Endodermal cell (in vitro differentiated cells): ENCODE measurements around the gene ANO6. TPM values are rescaled to one million over a fixed set of nuclear protein-coding genes. Genes with fewer than 3 reads are reported as not detected.

Source experiments
- DNase-seq: peaks from one replicate; pipeline ENCODE4 v3.0.0-alpha.2; 2017
- H3K27ac ChIP-seq: 2 replicates; pipeline ENCODE4 v1.5.1; 2013; ENCODE audit warnings: mild to moderate bottlenecking, low read depth, low read length, moderate library complexity
- H3K27me3 ChIP-seq: 2 replicates; pipeline ENCODE4 v1.6.1; 2013; ENCODE audit warnings: mild to moderate bottlenecking, low read length, moderate library complexity; ENCODE audit not compliant: insufficient read depth, control insufficient read depth, poor library complexity, severe bottlenecking
- H3K36me3 ChIP-seq: 2 replicates; pipeline ENCODE4 v1.7.0; 2013; ENCODE audit warnings: mild to moderate bottlenecking, low read length, moderate library complexity; ENCODE audit not compliant: control insufficient read depth, insufficient read depth
- H3K4me1 ChIP-seq: one replicate; pipeline ENCODE4 v1.7.0; 2013; ENCODE audit warnings: low read length; ENCODE audit not compliant: control insufficient read depth, insufficient read depth
- H3K4me3 ChIP-seq: 2 replicates; pipeline ENCODE4 v1.5.1; 2013; ENCODE audit warnings: mild to moderate bottlenecking, low read length, moderate library complexity
- H3K9ac ChIP-seq: 2 replicates; pipeline ENCODE4 v1.6.1; 2013; ENCODE audit warnings: mild to moderate bottlenecking, low read length, moderate library complexity; ENCODE audit not compliant: poor library complexity, severe bottlenecking; ENCODE audit errors: extremely low read depth
- H3K9me3 ChIP-seq: 2 replicates; pipeline ENCODE4 v1.6.1; 2013; ENCODE audit warnings: mild to moderate bottlenecking, low read length, moderate library complexity; ENCODE audit not compliant: control insufficient read depth
- H3K27ac Mint-ChIP-seq: 2 replicates; pipeline ENCODE4 v1.8.0; 2020; ENCODE audit warnings: mixed read lengths
- H3K27me3 Mint-ChIP-seq: 2 replicates; pipeline ENCODE4 v1.8.0; 2021; ENCODE audit warnings: mild to moderate bottlenecking, mixed read lengths; ENCODE audit not compliant: insufficient read depth
- H3K36me3 Mint-ChIP-seq: 2 replicates; pipeline ENCODE4 v1.8.0; 2020; ENCODE audit warnings: low read depth, mixed read lengths
- H3K4me1 Mint-ChIP-seq: 2 replicates; pipeline ENCODE4 v1.8.0; 2020; ENCODE audit warnings: mixed read lengths
- H3K4me3 Mint-ChIP-seq: 2 replicates; pipeline ENCODE4 v1.8.0; 2020; ENCODE audit warnings: mild to moderate bottlenecking, moderate library complexity, mixed read lengths
- H3K9me3 Mint-ChIP-seq: 2 replicates; pipeline ENCODE4 v1.8.0; 2020; ENCODE audit warnings: mild to moderate bottlenecking, mixed read lengths
- WGBS, 2 experiments: methylation state at CpG; one replicate each; pipeline versions ENCODE4 v1.1.5 to v1.1.7; 2013; ENCODE audit warnings: missing lambda C conversion rate in 2 of 2, mixed read lengths in 1 of 2; ENCODE audit not compliant: insufficient coverage in 1 of 2, insufficient read length in 1 of 2; 5-methylcytosine and 5-hydroxymethylcytosine counted together
- total RNA-seq, 2 donors: library from RNA; stranded (reverse); fragmentation: NEBNext Ultra II Directional in 1 of 2; extraction: Animal tissue kit (Norgen Biotek cat#: 25700) in 1 of 2; gene quantifications; 2 replicates in 1 of 2; 3 replicates in 1 of 2; pipeline ENCODE4 v1.2.1, GENCODE V29; 2021
- TF ChIP-seq, protein P1 (sequence below): fragments of 200-600 bp; sonication (generic); conservative IDR thresholded peaks from 2 replicates; pipeline ENCODE4 v1.5.0; 2021; ENCODE audit warnings: antibody characterized with exemption, mild to moderate bottlenecking

The ANO6 gene
- total RNA-seq, 2 donors from 2014 or later = 53.5 to 55.2 TPM

DNA sequence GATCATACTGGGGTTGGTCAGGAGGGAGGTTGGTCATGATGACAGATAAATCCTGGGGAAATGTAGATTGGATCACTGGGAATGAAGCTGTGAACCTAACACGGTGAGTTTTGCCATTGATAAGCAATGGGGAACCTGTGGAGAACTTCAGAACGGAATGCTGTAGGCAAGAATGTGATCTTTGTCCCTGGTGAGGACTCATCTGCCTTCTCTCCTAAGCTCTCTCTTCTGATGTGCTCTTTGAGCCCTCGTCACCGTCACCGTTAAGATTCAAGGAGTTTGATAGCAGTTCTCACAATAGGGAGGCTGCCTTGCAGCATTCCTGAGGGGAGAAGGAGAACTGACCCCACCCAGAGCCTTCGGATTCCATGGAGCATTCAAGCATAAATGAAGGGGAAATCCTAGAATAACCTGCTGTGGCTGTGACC lies 217.6 kb downstream of the ANO6 start:
- Histone ChIP-seq H3K9me3 (no peaks in the 10 kb centered on the region), H3K27me3 (no peaks in the 10 kb centered on the region), H3K9ac (peak overlapping the region; percentile 31), H3K4me1 (peaks cover 37% of the 10 kb centered on the region), H3K27ac (no peak overlapping the region), H3K36me3 (peaks cover 8% of the 10 kb centered on the region), H3K4me3 (peak overlapping the region; percentile 61)
- peaks cover 34% of the 10 kb centered on the region for H3K4me1 Mint-ChIP-seq
- 13 to 17% methylated on average over 2 to 6 of the region's 6 CpGs for WGBS, 2 experiments
- H3K27me3 Mint-ChIP-seq = peaks cover 4% of the 10 kb centered on the region
- TF ChIP-seq, protein P1, sequence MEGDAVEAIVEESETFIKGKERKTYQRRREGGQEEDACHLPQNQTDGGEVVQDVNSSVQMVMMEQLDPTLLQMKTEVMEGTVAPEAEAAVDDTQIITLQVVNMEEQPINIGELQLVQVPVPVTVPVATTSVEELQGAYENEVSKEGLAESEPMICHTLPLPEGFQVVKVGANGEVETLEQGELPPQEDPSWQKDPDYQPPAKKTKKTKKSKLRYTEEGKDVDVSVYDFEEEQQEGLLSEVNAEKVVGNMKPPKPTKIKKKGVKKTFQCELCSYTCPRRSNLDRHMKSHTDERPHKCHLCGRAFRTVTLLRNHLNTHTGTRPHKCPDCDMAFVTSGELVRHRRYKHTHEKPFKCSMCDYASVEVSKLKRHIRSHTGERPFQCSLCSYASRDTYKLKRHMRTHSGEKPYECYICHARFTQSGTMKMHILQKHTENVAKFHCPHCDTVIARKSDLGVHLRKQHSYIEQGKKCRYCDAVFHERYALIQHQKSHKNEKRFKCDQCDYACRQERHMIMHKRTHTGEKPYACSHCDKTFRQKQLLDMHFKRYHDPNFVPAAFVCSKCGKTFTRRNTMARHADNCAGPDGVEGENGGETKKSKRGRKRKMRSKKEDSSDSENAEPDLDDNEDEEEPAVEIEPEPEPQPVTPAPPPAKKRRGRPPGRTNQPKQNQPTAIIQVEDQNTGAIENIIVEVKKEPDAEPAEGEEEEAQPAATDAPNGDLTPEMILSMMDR = no peak
- H3K9me3 Mint-ChIP-seq = no peaks in the 10 kb centered on the region
- peaks cover 26% of the 10 kb centered on the region for H3K36me3 Mint-ChIP-seq
- peak overlapping the region; percentile 16 for H3K4me3 Mint-ChIP-seq
- H3K27ac Mint-ChIP-seq = peak overlapping the region; percentile 87
- peak; percentile 94 for DNase-seq

DNA sequence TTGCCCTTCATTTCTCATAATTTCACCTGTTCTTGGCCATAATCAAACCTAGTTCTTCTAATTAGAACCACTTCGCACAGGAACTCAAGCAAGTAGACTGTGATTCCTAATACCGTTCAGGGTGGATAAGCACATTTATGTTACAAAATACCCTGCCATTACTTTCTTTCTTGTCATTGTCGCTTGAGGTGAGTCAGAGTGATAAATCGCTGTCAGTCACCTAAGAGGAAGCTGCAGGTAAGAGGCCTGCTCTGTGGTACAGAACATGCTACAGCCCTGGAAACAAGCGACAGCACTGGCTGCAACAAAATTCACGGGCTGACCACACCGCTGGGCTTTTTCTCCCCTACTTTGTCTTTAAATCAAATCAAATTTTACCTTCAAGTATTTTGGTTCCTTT lies 218.2 kb downstream of the ANO6 start:
- peaks cover 23% of the 10 kb centered on the region for H3K36me3 Mint-ChIP-seq

DNA sequence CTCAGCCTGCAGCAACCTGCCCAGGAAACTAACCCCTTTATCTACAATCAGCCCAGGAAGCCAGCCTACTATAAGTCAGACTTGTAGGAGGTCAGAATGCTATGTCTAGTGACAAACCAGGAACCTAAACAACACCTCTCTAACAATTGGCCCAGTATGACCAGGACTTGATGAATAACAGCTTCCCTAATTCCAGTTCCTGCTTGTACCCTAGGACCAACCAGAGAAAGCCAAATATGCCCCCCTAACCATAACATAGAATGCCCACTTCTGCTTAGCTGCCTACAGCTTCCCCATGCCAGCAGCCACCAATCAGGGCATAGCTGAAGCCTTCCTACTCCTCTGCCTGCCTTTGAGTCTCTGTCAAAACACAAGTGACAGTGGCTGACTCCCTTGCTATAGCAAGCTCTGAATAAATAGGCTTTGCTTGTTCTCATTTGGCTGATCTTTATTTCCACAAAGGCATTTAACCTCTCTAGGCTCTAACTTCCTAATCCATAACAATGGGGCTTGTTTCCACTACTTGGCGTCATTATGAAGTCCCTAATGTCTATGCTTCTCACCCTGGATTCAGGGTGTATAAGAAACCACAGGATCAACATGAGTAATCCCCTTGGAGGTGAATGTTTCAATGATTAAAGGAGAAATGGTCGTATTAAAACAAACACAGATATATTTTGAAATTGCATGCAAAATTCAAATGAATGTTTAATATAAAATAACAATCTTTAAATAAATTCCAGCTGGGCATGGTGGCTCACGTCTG lies 220.2 kb downstream of the ANO6 start:
- Histone ChIP-seq H3K4me1 (peaks cover 32% of the 10 kb centered on the region), H3K9me3 (peaks cover 3% of the 10 kb centered on the region), H3K4me3 (no peak overlapping the region), H3K27ac (no peak overlapping the region), H3K9ac (no peak overlapping the region), H3K27me3 (no peaks in the 10 kb centered on the region), H3K36me3 (no peaks in the 10 kb centered on the region)
- no peak overlapping the region for H3K4me3 Mint-ChIP-seq
- peak overlapping the region; percentile 42 for H3K27ac Mint-ChIP-seq
- DNase-seq = no peak
- TF ChIP-seq, protein P1 = no peak
- H3K27me3 Mint-ChIP-seq = peaks cover 4% of the 10 kb centered on the region
- peaks cover 14% of the 10 kb centered on the region for H3K36me3 Mint-ChIP-seq
- WGBS, 2 experiments = 83 to 100% methylated on average over 1 to 2 of the region's 3 CpGs
- peaks cover 34% of the 10 kb centered on the region for H3K4me1 Mint-ChIP-seq
- H3K9me3 Mint-ChIP-seq = peaks cover 9% of the 10 kb centered on the region

More for the DNA sequence above, 218.2 kb downstream of the ANO6 start:
- H3K9ac ChIP-seq = peak overlapping the region; percentile 50
- 93 to 94% methylated on average over 5 to 7 of the region's 7 CpGs for WGBS, 2 experiments
- TF ChIP-seq, protein P1 = no peak
- H3K36me3 ChIP-seq = peaks cover 3% of the 10 kb centered on the region
- no peaks in the 10 kb centered on the region for H3K27me3 ChIP-seq
- Mint-ChIP-seq H3K4me1 (peaks cover 34% of the 10 kb centered on the region), H3K27me3 (peaks cover 4% of the 10 kb centered on the region), H3K27ac (peak overlapping the region; percentile 87), H3K4me3 (no peak overlapping the region), H3K9me3 (no peaks in the 10 kb centered on the region)
- H3K4me3 ChIP-seq = peak overlapping the region; percentile 61
- no peak for DNase-seq
- no peaks in the 10 kb centered on the region for H3K9me3 ChIP-seq
- H3K27ac ChIP-seq = no peak overlapping the region
- peaks cover 37% of the 10 kb centered on the region for H3K4me1 ChIP-seq
